DMS114 treated with DMSO at 0.1 percent for 48 hours (cell line): ENCODE measurements around the gene TCEAL3.
A peak's percentile ranks its signal among the peaks of the same experiment; 100 is the strongest.
"Not testable (repeated sequence)": the region's sequence is repeated elsewhere in the genome, so short reads cannot be mapped to it uniquely, and the experiment has no call there.

Source experiments
- DNase-seq: peaks from one replicate; lab custom pipeline; 2025; ENCODE audit not compliant: unreplicated experiment; lab: John Stamatoyannopoulos, UW

Gene TCEAL3

GRCh38 chrX:103607364-103608305, at the start of gene TCEAL3:
TCEAL3 (plus strand) TSS chrX:103607963; CDS start chrX:103609065, 1,102 bp downstream.
- peak; percentile 29 for DNase-seq

DNA sequence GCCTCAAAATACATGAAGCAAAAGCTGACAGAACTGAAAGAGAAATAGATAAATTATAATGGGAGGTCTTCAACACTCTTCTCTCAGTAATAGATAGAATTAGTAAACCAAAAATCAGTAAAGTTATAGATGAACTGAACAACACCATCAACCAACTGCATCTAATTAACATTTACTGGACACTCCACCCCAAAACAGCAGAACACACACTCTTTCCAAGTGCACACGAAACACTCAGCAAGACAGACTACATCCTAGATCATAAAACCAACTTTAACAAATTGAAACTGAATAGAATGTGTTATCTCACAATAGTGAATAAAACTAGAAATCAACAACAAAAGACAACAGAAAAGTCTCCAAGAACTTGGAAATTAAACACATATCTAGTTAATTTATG, 47.5 kb upstream of the TCEAL3 start:
- no peak for DNase-seq

DNA sequence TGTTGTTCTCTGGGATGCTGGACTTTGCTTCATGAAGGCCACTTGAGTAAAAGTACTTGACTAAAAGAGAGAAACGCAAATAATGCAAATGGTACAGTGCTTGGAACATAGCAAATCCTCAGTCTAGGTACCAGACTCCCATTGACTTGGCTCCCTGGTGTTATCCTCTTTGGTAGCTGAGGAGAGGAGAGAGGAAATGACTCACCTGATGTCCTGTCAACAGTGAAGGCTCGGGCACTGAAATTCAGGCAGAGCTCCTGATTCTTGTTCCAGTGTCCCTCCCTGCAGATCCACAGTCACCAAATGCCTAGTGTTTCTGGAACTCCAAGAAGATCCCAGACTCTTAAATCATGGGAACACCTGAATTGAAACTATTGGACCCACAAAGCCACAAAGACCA, 45.0 kb upstream of the TCEAL3 start:
- no peak for DNase-seq

DNA sequence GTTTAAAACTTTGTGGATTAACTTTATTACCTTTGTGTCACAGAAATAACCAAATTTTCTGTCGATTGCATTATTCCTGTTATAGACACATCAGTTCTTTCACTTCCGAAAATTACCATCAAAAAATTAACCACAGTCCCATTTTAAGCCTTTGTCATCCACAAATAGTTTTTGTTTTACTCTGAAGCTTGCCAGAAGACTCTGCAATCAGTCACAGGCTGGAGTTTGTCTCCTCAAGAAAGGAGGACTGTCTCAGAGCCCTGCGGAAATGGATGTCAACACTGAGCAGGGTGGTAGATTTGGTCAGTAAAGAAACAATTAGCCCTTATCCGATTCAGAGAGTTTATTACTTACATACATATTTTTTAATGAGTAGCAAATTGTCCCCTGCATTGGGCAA, 42.6 kb upstream of the TCEAL3 start:
- DNase-seq: no peak

DNA sequence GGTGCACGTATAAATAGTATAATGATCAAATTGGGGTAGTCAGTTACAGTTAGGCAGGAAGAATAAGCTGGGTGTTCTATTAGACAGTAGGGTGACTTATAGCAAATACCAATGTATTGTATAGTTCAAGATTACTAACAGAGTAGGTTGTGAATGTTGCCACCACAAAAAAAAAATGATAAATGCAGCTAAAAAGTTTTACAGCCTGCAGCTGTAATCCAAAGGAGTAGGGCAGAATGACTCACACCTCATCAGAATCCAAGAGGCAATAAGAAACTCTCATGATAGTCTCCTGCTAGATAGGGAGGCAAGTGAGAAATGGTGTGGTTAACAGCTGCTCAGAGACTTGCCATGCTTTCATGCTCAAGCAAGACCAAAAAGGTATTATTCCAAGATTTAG, 42.0 kb upstream of the TCEAL3 start:
- no peak for DNase-seq

GRCh38 chrX:103571121-103571520, 36.6 kb upstream of the TCEAL3 start:
- no peak for DNase-seq

DNA sequence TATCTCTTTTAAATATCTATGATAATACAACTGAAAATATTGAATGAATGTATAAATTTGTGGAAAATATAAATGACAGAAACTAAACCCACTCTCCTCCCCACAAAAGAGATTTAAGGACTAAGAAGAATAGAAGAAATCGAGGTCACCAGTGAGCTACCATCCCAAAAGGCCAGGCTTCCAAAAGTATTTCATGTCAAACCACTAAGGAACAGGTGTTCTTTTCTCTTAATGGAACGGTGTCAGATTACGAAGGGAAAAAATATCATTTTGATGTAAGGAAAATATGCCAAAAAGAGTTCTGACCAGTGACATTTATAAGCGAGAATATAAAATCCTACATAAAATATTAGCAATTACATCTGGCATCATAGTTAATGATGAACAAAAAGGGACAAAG, 36.0 kb upstream of the TCEAL3 start:
- no peak for DNase-seq

DNA sequence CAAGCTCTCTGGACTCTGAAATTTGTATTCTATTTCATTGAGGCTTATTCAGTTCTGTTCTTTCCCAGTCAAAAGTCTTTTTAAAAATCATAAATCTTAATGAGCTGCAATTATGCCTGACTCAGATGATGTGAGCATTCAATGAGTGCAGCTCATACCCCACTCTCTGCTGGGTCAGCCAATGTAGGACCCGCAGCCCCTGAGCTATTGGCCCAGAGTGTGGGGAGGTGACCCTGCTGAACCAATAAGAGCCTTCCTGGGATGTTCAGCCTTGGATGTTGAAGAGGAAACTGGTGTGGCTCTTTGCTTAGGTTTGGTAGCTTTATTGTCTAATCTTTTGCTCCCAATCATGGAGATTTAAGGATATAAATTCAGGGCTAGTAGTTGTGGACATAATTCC, 34.6 kb upstream of the TCEAL3 start:
- no peak for DNase-seq

DNA sequence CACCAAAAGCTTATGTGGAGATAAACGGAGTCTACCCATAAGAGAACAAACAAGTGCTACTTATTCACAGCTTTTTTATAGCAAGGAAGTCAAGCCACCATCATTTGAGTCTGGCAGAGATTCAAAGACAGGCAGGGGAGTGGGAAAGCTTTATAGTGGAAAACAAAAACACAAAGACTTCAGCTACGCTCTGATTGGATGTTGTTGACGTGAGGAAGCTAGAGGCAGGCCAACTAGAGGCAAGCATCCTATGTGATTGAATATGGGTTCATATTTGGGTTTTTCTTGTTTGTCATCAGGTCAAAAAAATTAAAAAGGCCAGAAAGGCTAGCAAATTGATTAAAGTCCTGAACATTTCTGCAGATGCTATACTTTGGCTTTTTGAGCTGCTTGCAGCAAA, 23.2 kb upstream of the TCEAL3 start:
- DNase-seq: peak; percentile 15

- DNase-seq: peak; percentile 21
These were observed 22.1 kb upstream of the TCEAL3 start, which contains the start of gene TCEAL4 for GRCh38 chrX:103585411-103586313. TCEAL4 (plus strand) TSS chrX:103585515; CDS start chrX:103586676, 1,161 bp downstream.

DNA sequence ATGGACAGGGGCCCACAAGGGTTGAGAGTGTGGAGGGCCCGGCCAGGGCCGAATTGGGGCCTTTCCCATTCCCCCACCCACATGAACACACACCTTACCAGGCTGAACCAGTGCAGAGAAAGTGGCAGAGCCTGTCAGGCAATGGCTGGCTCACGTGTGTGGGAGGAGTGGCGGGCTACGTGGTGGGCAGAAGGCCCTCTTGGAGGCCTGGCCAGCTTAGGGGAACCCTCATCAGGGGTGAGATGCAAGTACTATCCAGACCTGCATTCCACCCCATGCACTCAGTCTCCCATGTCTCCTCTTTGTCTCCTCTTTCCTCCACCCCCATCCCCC, 21.5 kb upstream of the TCEAL3 start:
- peak; percentile 13 for DNase-seq

- DNase-seq: no peak
These were observed 21.1 kb upstream of the TCEAL3 start for GRCh38 chrX:103586659-103587058.

- not testable (repeated sequence) for DNase-seq
These were observed 15.5 kb upstream of the TCEAL3 start for GRCh38 chrX:103592295-103592694.

DNA sequence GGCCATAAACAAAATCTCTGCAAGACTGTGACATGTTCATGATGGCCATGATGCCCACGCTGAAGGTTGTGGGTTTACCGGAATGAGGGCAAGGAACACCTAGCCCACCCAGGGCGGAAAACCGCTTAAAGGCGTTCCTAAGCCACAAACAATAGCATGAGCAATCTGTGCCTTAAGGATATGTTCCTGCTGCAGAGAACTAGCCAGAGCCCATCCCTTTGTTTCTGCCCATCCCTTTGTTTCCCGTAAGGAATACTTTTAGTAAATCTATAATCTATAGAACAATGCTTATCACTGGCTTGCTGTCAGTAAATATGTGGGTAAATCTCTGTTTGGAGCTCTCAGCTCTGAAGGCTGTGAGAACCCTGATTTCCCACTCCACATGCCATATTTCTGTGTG, 12.6 kb upstream of the TCEAL3 start:
- DNase-seq: not testable (repeated sequence)

GRCh38 chrX:103608306-103608963, 672 bp downstream of the TCEAL3 start:
- no peak for DNase-seq

GRCh38 chrX:103610282-103610681, 2.5 kb downstream of the TCEAL3 start:
- DNase-seq: no peak

- no peak for DNase-seq
These were observed 5.7 kb downstream of the TCEAL3 start for GRCh38 chrX:103613362-103613890.

- DNase-seq: no peak
These were observed 7.2 kb downstream of the TCEAL3 start for GRCh38 chrX:103614999-103615398.

- DNase-seq: no peak
These were observed 8.1 kb downstream of the TCEAL3 start for GRCh38 chrX:103615781-103616371.

DNA sequence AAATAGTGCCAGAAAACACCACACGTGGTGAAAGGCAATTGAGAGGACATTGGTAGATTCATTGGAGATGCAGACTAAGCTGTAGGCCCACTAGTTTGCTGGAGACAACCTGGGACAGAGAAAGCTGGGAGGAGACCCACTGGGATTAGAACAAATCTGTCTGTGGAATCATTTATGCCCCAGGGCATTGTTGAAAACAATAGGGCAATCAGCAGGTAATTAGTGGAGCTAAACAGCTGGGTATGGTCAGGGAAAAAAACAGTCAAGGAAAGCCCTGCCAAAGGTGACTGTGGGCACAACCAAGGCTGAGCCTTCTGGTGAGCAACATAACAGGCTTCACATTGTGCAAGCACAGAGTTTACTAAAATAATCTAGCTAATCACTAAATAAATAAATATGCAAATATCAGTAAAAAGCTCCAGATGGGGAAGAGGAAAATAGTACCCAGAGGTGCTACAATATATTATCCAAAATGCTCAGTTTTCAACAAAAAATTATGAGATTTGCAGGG, 9.0 kb downstream of the TCEAL3 start:
- DNase-seq: no peak
